GM12892 (cell line): ENCODE measurements around the gene OXNAD1.

Experiments used
- POLR2A ChIP-seq: IDR thresholded peaks from 2 replicates; pipeline ENCODE4 v1.6.1; 2011; ENCODE audit warnings: low read depth, low read length, control low read depth
- POLR2AphosphoS5 ChIP-seq: IDR thresholded peaks from 2 replicates; pipeline ENCODE4 v1.6.1; 2011; ENCODE audit warnings: low read depth, low read length, control low read depth
- TAF1 ChIP-seq: IDR thresholded peaks from 2 replicates; pipeline ENCODE4 v1.6.1; 2011; ENCODE audit warnings: low read depth, mild to moderate bottlenecking, control low read depth, low read length, borderline replicate concordance

- no peak for TF ChIP-seq POLR2AphosphoS5
- no peak for TF ChIP-seq POLR2A
- TF ChIP-seq TAF1: no peak
These were observed 33.0 kb upstream of the OXNAD1 start for GRCh38 chr3:16231983-16232382.
